Neural cell (in vitro differentiated cells): Measurements from ENCODE around the gene ATP6V1E1. TPM values are rescaled to one million over a fixed set of nuclear protein-coding genes. Genes with fewer than 3 reads are reported as not detected.

Experiments
- H2AFZ ChIP-seq: fragments of 200-600, 300-800 bp; sonication (generic), shearing (Covaris generic); 2 replicates; pipeline ENCODE4 v1.6.0; 2014; ENCODE audit warnings: low read depth, mild to moderate bottlenecking, antibody characterized with exemption, low read length, moderate library complexity
- H3F3A ChIP-seq: fragments of 200-600 bp; shearing (Covaris generic); 2 replicates; pipeline ENCODE4 v1.6.1; 2016; ENCODE audit warnings: mild to moderate bottlenecking, moderate library complexity, mixed read lengths, antibody characterized with exemption, low read length; ENCODE audit not compliant: insufficient read depth, poor library complexity, severe bottlenecking
- H3K27ac ChIP-seq: fragments of 200-600, 300-800 bp; sonication (generic), shearing (Covaris generic); 2 replicates; pipeline ENCODE4 v1.5.1; 2014; ENCODE audit warnings: mild to moderate bottlenecking, low read length, moderate library complexity
- H3K27me3 ChIP-seq: fragments of 300-800, 200-600 bp; sonication (generic), shearing (Covaris generic); 2 replicates; pipeline ENCODE4 v1.6.0; 2014; ENCODE audit warnings: mild to moderate bottlenecking, low read depth, low read length, moderate library complexity; ENCODE audit not compliant: insufficient read depth
- H3K36me3 ChIP-seq: fragments of 300-800, 200-600 bp; sonication (generic), shearing (Covaris generic); 2 replicates; pipeline ENCODE4 v1.5.1; 2014; ENCODE audit warnings: mild to moderate bottlenecking, antibody characterized with exemption, low read length, moderate library complexity; ENCODE audit not compliant: insufficient read depth
- H3K4me2 ChIP-seq: fragments of 300-800, 200-600 bp; sonication (generic), shearing (Covaris generic); 2 replicates; pipeline ENCODE4 v1.6.0; 2014; ENCODE audit warnings: mild to moderate bottlenecking, low read length
- H3K4me3 ChIP-seq: fragments of 300-800, 200-600 bp; sonication (generic), shearing (Covaris generic); 2 replicates; pipeline ENCODE4 v1.5.1; 2014; ENCODE audit warnings: mild to moderate bottlenecking, low read length, moderate library complexity
- H3K79me2 ChIP-seq: fragments of 200-600 bp; shearing (Covaris generic); replicated peaks from 2 replicates; pipeline ENCODE4 v1.6.0; 2014; ENCODE audit warnings: mild to moderate bottlenecking, low read length, moderate library complexity; ENCODE audit not compliant: insufficient read depth
- H3K9ac ChIP-seq: fragments of 300-800, 200-600 bp; sonication (generic), shearing (Covaris generic); 2 replicates; pipeline ENCODE4 v1.6.1; 2016; ENCODE audit warnings: mild to moderate bottlenecking, low read length, mixed read lengths
- H3K9me2 ChIP-seq: fragments of 200-600 bp; shearing (Covaris generic); 2 replicates; pipeline ENCODE4 v1.6.1; 2016; ENCODE audit warnings: mild to moderate bottlenecking, low read length, mixed read lengths; ENCODE audit not compliant: insufficient read depth
- H3K9me3 ChIP-seq: fragments of 200-600, 300-800 bp; sonication (generic), shearing (Covaris generic); 2 replicates; pipeline ENCODE4 v1.6.1; 2016; ENCODE audit warnings: mild to moderate bottlenecking, mixed run types, low read length, moderate library complexity, mixed read lengths
- H4K20me1 ChIP-seq: fragments of 200-600 bp; shearing (Covaris generic); 2 replicates; pipeline ENCODE4 v1.6.1; 2016; ENCODE audit warnings: mild to moderate bottlenecking, mixed run types; ENCODE audit not compliant: insufficient read depth
- CTCF ChIP-seq: fragments of 450-650 bp; IDR thresholded peaks from 2 replicates; pipeline ENCODE4 v1.5.1; 2014; ENCODE audit warnings: antibody characterized with exemption, mild to moderate bottlenecking, moderate library complexity; ENCODE audit not compliant: poor library complexity, severe bottlenecking
- EP300 ChIP-seq: fragments of 450-650 bp; conservative IDR thresholded peaks from 2 replicates; pipeline ENCODE4 v1.6.1; 2014; ENCODE audit warnings: antibody characterized with exemption, mild to moderate bottlenecking, moderate library complexity; ENCODE audit not compliant: poor library complexity, severe bottlenecking
- EZH2 ChIP-seq: fragments of 200-600, 300-800 bp; shearing (Covaris generic), sonication (generic); IDR thresholded peaks from 2 replicates; pipeline ENCODE4 v1.6.1; 2014; ENCODE audit warnings: antibody characterized with exemption, low read length, borderline replicate concordance, mild to moderate bottlenecking; ENCODE audit not compliant: insufficient read depth, poor library complexity, severe bottlenecking
- MXI1 ChIP-seq: fragments of 450-650 bp; conservative IDR thresholded peaks from 2 replicates; pipeline ENCODE4 v1.6.1; 2014; ENCODE audit warnings: antibody characterized with exemption, mild to moderate bottlenecking; ENCODE audit not compliant: poor library complexity, severe bottlenecking
- POLR2AphosphoS5 ChIP-seq: IDR thresholded peaks from 2 replicates; pipeline ENCODE4 v1.6.1; 2012
- RAD21 ChIP-seq: fragments of 450-650 bp; conservative IDR thresholded peaks from 2 replicates; pipeline ENCODE4 v1.6.1; 2014; ENCODE audit warnings: antibody characterized with exemption, mild to moderate bottlenecking, moderate library complexity
- REST ChIP-seq: IDR thresholded peaks from 2 replicates; pipeline ENCODE4 v1.6.1; 2012; ENCODE audit warnings: borderline replicate concordance
- SMC3 ChIP-seq: fragments of 450-650 bp; conservative IDR thresholded peaks from 2 replicates; pipeline ENCODE4 v1.6.1; 2014; ENCODE audit warnings: antibody characterized with exemption, mild to moderate bottlenecking, moderate library complexity; ENCODE audit not compliant: poor library complexity
- TAF1 ChIP-seq: IDR thresholded peaks from 2 replicates; pipeline ENCODE4 v1.6.1; 2012; ENCODE audit warnings: low read depth
- polyA plus RNA-seq: library from polyadenylated mRNA; depleted of rRNA; stranded (reverse); fragments of >200 nt; gene quantifications from 2 replicates; pipeline ENCODE4 v1.2.3, GENCODE V29; 2014

ATP6V1E1 gene
- polyA plus RNA-seq, 1 donor from 2014 or later, result 224 TPM

- no peaks in the 10 kb centered on the region for H3F3A ChIP-seq
- no peak within 1 kb of the TSS for H3K4me3 ChIP-seq
- TF ChIP-seq POLR2AphosphoS5 (no peak), EP300 (no peak), SMC3 (no peak), MXI1 (no peak), TAF1 (no peak), REST (no peak), RAD21 (no peak), EZH2 (no peak), CTCF (no peak)
- H3K36me3 ChIP-seq, result no peaks in the 10 kb centered on the region
- H3K9me2 ChIP-seq, result no peaks in the 10 kb centered on the region
- no peak within 1 kb of the TSS for H3K4me2 ChIP-seq
- H2AFZ ChIP-seq, result no peak within 1 kb of the TSS
- no peaks in the 10 kb centered on the region for H3K79me2 ChIP-seq
- H3K9ac ChIP-seq, result no peak within 1 kb of the TSS
- no peaks in the 10 kb centered on the region for H3K27me3 ChIP-seq
- H3K9me3 ChIP-seq, result no peaks in the 10 kb centered on the region
- H3K27ac ChIP-seq, result no peak within 1 kb of the TSS
- no peaks in the 10 kb centered on the region for H4K20me1 ChIP-seq
These were observed 65.4 kb downstream of the ATP6V1E1 start, which contains the start of gene SLC25A18 for GRCh38 chr22:17562906-17563870. Gene SLC25A18, plus strand, starts transcription at chr22:17563498. Its CDS starts 16,447 bp downstream, at chr22:17579945.

- H3K4me2 ChIP-seq, result no peak overlapping the region
- TF ChIP-seq RAD21 (no peak), EP300 (no peak), TAF1 (no peak)
- no peak overlapping the region for H2AFZ ChIP-seq
These were observed 69.4 kb downstream of the ATP6V1E1 start for GRCh38 chr22:17559188-17559587.

More at GRCh38 chr22:17559188-17559587, 69.4 kb downstream of the ATP6V1E1 start:
- Histone ChIP-seq H3F3A (no peaks in the 10 kb centered on the region), H3K4me3 (no peak overlapping the region), H4K20me1 (no peaks in the 10 kb centered on the region), H3K36me3 (no peaks in the 10 kb centered on the region), H3K27me3 (no peaks in the 10 kb centered on the region), H3K9ac (no peak overlapping the region), H3K9me3 (no peaks in the 10 kb centered on the region), H3K27ac (no peak overlapping the region), H3K79me2 (no peaks in the 10 kb centered on the region), H3K9me2 (no peaks in the 10 kb centered on the region)
